Measurements from ENCODE around the gene RBCK1.
"Not testable (repeated sequence)": the region's sequence is repeated elsewhere in the genome, so short reads cannot be mapped to it uniquely, and the experiment has no call there.

Gene RBCK1

GRCh38 chr20:452021-452420 lies 43.9 kb downstream of the RBCK1 start:
- H3K9me3 ChIP-seq (ENCODE audit: low read length); H3K4me3 ChIP-seq (ENCODE audit: low read length); H2AFZ ChIP-seq (ENCODE audit: low read depth, low read length): not testable (repeated sequence)

GRCh38 chr20:454951-455350 lies 46.9 kb downstream of the RBCK1 start:
- Histone ChIP-seq H3K27me3 (ENCODE audit: insufficient read depth, low read length) (no peaks in the 10 kb centered on the region), H3K9me3 (ENCODE audit: low read length) (no peaks in the 10 kb centered on the region), H3K4me1 (ENCODE audit: insufficient read depth, low read length) (peaks cover 2% of the 10 kb centered on the region), H3K36me3 (ENCODE audit: insufficient read depth, low read length) (no peaks in the 10 kb centered on the region), H2AFZ (ENCODE audit: low read depth, low read length) (no peak overlapping the region), H3K4me3 (ENCODE audit: low read length) (no peak overlapping the region)

More at GRCh38 chr20:452021-452420, 43.9 kb downstream of the RBCK1 start:
- not testable (repeated sequence) for H3K27me3 ChIP-seq (ENCODE audit: insufficient read depth, low read length); H3K4me1 ChIP-seq (ENCODE audit: insufficient read depth, low read length); H3K36me3 ChIP-seq (ENCODE audit: insufficient read depth, low read length)

- Histone ChIP-seq H3K27me3 (ENCODE audit: insufficient read depth, low read length) (no peaks in the 10 kb centered on the region), H3K4me3 (ENCODE audit: low read length) (no peak overlapping the region), H3K36me3 (ENCODE audit: insufficient read depth, low read length) (no peaks in the 10 kb centered on the region), H3K9me3 (ENCODE audit: low read length) (no peaks in the 10 kb centered on the region), H2AFZ (ENCODE audit: low read depth, low read length) (no peak overlapping the region), H3K4me1 (ENCODE audit: insufficient read depth, low read length) (peaks cover 14% of the 10 kb centered on the region)
Measured at GRCh38 chr20:458776-459175, 50.7 kb downstream of the RBCK1 start.

- Histone ChIP-seq H3K9me3 (ENCODE audit: low read length) (no peaks in the 10 kb centered on the region), H3K27me3 (ENCODE audit: insufficient read depth, low read length) (no peaks in the 10 kb centered on the region), H3K36me3 (ENCODE audit: insufficient read depth, low read length) (no peaks in the 10 kb centered on the region), H2AFZ (ENCODE audit: low read depth, low read length) (no peak overlapping the region), H3K4me1 (ENCODE audit: insufficient read depth, low read length) (peaks cover 14% of the 10 kb centered on the region), H3K4me3 (ENCODE audit: low read length) (no peak overlapping the region)
Measured at GRCh38 chr20:460180-460579, 52.1 kb downstream of the RBCK1 start.

GRCh38 chr20:460707-461106 lies 52.6 kb downstream of the RBCK1 start:
- H3K36me3 ChIP-seq (ENCODE audit: insufficient read depth, low read length), result no peaks in the 10 kb centered on the region
- H3K9me3 ChIP-seq (ENCODE audit: low read length), result no peaks in the 10 kb centered on the region
- peak overlapping the region; percentile 82 for H3K4me3 ChIP-seq (ENCODE audit: low read length)
- no peaks in the 10 kb centered on the region for H3K27me3 ChIP-seq (ENCODE audit: insufficient read depth, low read length)
- H2AFZ ChIP-seq (ENCODE audit: low read depth, low read length), result no peak overlapping the region
- H3K4me1 ChIP-seq (ENCODE audit: insufficient read depth, low read length), result peaks cover 14% of the 10 kb centered on the region

GRCh38 chr20:461254-462198 lies 53.4 kb downstream of the RBCK1 start:
- Histone ChIP-seq H2AFZ (ENCODE audit: low read depth, low read length) (peak overlapping the region; percentile 96), H3K36me3 (ENCODE audit: insufficient read depth, low read length) (no peaks in the 10 kb centered on the region), H3K9me3 (ENCODE audit: low read length) (no peaks in the 10 kb centered on the region), H3K4me1 (ENCODE audit: insufficient read depth, low read length) (peaks cover 14% of the 10 kb centered on the region), H3K4me3 (ENCODE audit: low read length) (peak overlapping the region; percentile 82), H3K27me3 (ENCODE audit: insufficient read depth, low read length) (no peaks in the 10 kb centered on the region)

- Histone ChIP-seq H3K36me3 (ENCODE audit: insufficient read depth, low read length) (no peaks in the 10 kb centered on the region), H3K9me3 (ENCODE audit: low read length) (no peaks in the 10 kb centered on the region), H2AFZ (ENCODE audit: low read depth, low read length) (peak within 1 kb of the TSS; percentile 96), H3K27me3 (ENCODE audit: insufficient read depth, low read length) (no peaks in the 10 kb centered on the region), H3K4me3 (ENCODE audit: low read length) (peak within 1 kb of the TSS; percentile 82), H3K4me1 (ENCODE audit: insufficient read depth, low read length) (peaks cover 14% of the 10 kb centered on the region)
Measured at GRCh38 chr20:462199-462991, 54.3 kb downstream of the RBCK1 start, which contains the start of gene TBC1D20. Gene TBC1D20, minus strand, starts transcription at chr20:462533. Its CDS starts 128 bp downstream, at chr20:462405.

- Histone ChIP-seq H3K9me3 (ENCODE audit: low read length) (peaks cover 9% of the 10 kb centered on the region), H3K36me3 (ENCODE audit: insufficient read depth, low read length) (no peaks in the 10 kb centered on the region), H3K27me3 (ENCODE audit: insufficient read depth, low read length) (no peaks in the 10 kb centered on the region), H3K4me1 (ENCODE audit: insufficient read depth, low read length) (no peaks in the 10 kb centered on the region), H3K4me3 (ENCODE audit: low read length) (no peak overlapping the region), H2AFZ (ENCODE audit: low read depth, low read length) (no peak overlapping the region)
Measured at GRCh38 chr20:467755-468154, 59.7 kb downstream of the RBCK1 start.

- H3K9me3 ChIP-seq (ENCODE audit: low read length), result peaks cover 14% of the 10 kb centered on the region
- no peaks in the 10 kb centered on the region for H3K27me3 ChIP-seq (ENCODE audit: insufficient read depth, low read length)
- H3K4me3 ChIP-seq (ENCODE audit: low read length), result no peak overlapping the region
- peaks cover 9% of the 10 kb centered on the region for H3K36me3 ChIP-seq (ENCODE audit: insufficient read depth, low read length)
- no peaks in the 10 kb centered on the region for H3K4me1 ChIP-seq (ENCODE audit: insufficient read depth, low read length)
- no peak overlapping the region for H2AFZ ChIP-seq (ENCODE audit: low read depth, low read length)
Measured at GRCh38 chr20:469746-470490, 61.8 kb downstream of the RBCK1 start.

- no peak overlapping the region for H3K4me3 ChIP-seq (ENCODE audit: low read length)
- peaks cover 22% of the 10 kb centered on the region for H3K36me3 ChIP-seq (ENCODE audit: insufficient read depth, low read length)
- H2AFZ ChIP-seq (ENCODE audit: low read depth, low read length), result no peak overlapping the region
- no peaks in the 10 kb centered on the region for H3K27me3 ChIP-seq (ENCODE audit: insufficient read depth, low read length)
- no peaks in the 10 kb centered on the region for H3K4me1 ChIP-seq (ENCODE audit: insufficient read depth, low read length)
- peaks cover 14% of the 10 kb centered on the region for H3K9me3 ChIP-seq (ENCODE audit: low read length)
Measured at GRCh38 chr20:472137-472846, 64.2 kb downstream of the RBCK1 start.

- Histone ChIP-seq H2AFZ (ENCODE audit: low read depth, low read length) (no peak overlapping the region), H3K4me1 (ENCODE audit: insufficient read depth, low read length) (no peaks in the 10 kb centered on the region), H3K27me3 (ENCODE audit: insufficient read depth, low read length) (no peaks in the 10 kb centered on the region), H3K36me3 (ENCODE audit: insufficient read depth, low read length) (peaks cover 25% of the 10 kb centered on the region), H3K9me3 (ENCODE audit: low read length) (peaks cover 14% of the 10 kb centered on the region), H3K4me3 (ENCODE audit: low read length) (no peak overlapping the region)
Measured at GRCh38 chr20:472889-473292, 64.8 kb downstream of the RBCK1 start.

GRCh38 chr20:474581-474980 lies 66.5 kb downstream of the RBCK1 start:
- no peaks in the 10 kb centered on the region for H3K27me3 ChIP-seq (ENCODE audit: insufficient read depth, low read length)
- no peak overlapping the region for H2AFZ ChIP-seq (ENCODE audit: low read depth, low read length)
- H3K4me1 ChIP-seq (ENCODE audit: insufficient read depth, low read length), result no peaks in the 10 kb centered on the region
- H3K9me3 ChIP-seq (ENCODE audit: low read length), result peaks cover 14% of the 10 kb centered on the region
- no peak overlapping the region for H3K4me3 ChIP-seq (ENCODE audit: low read length)
- peaks cover 35% of the 10 kb centered on the region for H3K36me3 ChIP-seq (ENCODE audit: insufficient read depth, low read length)

All from neuron (in vitro differentiated cells).